ENCODE results near the gene AMH. TPM values are rescaled to one million over a fixed set of nuclear protein-coding genes. Genes with fewer than 3 reads are reported as not detected.
A peak's percentile ranks its signal among the peaks of the same experiment; 100 is the strongest.

Gene AMH
- total RNA-seq, 1 donor from 2014 or later, result 16.4 TPM

DNA sequence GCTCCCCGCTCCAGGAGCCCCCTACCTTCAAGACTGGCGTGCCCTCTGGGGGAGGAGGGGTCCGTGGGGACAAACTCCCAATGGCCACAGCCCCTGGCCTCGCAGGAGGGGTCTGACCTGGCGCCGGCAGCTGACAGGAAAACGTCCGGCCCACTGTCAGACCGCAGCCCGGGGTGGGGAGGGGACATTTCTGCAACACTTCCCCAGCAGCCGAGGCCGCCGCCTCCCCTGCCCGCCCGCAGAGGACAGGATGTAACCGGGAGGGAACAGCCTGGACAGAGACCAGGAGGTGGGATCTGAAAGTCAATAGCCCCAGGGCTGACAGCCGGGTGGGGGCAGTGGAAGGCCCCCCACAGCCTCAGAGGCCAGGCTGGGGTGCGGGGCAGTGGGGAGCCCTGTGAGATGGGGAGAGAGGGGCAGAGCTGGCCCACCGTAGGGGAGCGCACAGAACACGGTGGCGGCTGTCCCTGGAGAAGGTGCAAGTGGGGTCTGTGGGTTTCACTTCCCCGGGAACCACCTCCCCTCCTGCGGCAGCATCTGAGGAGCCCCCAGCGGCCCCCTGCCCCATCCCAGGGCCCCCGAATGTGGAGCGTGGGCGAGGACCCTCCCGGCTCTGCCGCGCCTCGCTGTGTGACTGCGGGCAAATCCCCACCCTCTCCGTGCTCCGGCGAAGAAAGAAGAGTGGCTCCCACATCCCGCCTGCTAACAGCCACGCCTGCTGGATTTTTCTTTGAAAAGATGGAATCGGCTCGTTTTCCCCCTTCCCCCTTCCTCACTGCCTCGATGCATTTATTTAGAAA is 33.1 kb downstream of the AMH start, which contains the start of gene PEAK3:
PEAK3 (minus strand) TSS at position 114 of the 800 bp plus-strand sequence. CDS start 1,244 bp downstream, outside the sequence.
- H3K36me3 Mint-ChIP-seq (ENCODE audit: unreplicated experiment), result no peaks in the 10 kb centered on the region
- TF ChIP-seq, protein P1, sequence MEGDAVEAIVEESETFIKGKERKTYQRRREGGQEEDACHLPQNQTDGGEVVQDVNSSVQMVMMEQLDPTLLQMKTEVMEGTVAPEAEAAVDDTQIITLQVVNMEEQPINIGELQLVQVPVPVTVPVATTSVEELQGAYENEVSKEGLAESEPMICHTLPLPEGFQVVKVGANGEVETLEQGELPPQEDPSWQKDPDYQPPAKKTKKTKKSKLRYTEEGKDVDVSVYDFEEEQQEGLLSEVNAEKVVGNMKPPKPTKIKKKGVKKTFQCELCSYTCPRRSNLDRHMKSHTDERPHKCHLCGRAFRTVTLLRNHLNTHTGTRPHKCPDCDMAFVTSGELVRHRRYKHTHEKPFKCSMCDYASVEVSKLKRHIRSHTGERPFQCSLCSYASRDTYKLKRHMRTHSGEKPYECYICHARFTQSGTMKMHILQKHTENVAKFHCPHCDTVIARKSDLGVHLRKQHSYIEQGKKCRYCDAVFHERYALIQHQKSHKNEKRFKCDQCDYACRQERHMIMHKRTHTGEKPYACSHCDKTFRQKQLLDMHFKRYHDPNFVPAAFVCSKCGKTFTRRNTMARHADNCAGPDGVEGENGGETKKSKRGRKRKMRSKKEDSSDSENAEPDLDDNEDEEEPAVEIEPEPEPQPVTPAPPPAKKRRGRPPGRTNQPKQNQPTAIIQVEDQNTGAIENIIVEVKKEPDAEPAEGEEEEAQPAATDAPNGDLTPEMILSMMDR (IDR thresholded peaks at IDR 0.05), result no peak
- peak within 1 kb of the TSS; percentile 67 for H3K4me3 Mint-ChIP-seq (ENCODE audit: unreplicated experiment)
- peak; percentile 90 for DNase-seq (ENCODE audit: extremely low spot score, unreplicated experiment)
- no peaks in the 10 kb centered on the region for H3K9me3 Mint-ChIP-seq (ENCODE audit: unreplicated experiment)
- H3K27me3 Mint-ChIP-seq (ENCODE audit: unreplicated experiment), result no peaks in the 10 kb centered on the region
- peaks cover 21% of the 10 kb centered on the region for H3K4me1 Mint-ChIP-seq (ENCODE audit: unreplicated experiment)
- peak within 1 kb of the TSS; percentile 83 for H3K27ac Mint-ChIP-seq (ENCODE audit: unreplicated experiment)

DNA sequence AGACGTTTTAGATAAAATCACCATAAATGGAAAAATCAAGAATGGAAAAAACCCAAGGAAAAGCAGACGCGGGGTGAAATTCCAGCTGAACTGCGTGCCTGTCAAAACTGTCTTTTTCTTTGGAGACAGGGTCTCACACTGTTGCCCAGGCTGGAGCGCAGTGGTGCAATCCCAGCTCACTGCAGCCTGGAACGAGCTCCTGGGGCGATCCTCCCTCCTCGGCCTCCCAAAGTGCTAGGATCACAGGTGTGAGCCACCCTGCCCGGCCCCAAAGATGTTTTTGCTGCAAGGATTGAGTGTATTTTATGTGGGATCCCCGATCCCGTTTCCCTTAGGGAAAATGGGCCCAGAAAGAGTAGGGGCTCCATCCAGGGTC is 33.7 kb downstream of the AMH start:
- Mint-ChIP-seq H3K4me3 (ENCODE audit: unreplicated experiment) (peak overlapping the region; percentile 34), H3K36me3 (ENCODE audit: unreplicated experiment) (no peaks in the 10 kb centered on the region), H3K27ac (ENCODE audit: unreplicated experiment) (peak overlapping the region; percentile 55), H3K9me3 (ENCODE audit: unreplicated experiment) (no peaks in the 10 kb centered on the region), H3K4me1 (ENCODE audit: unreplicated experiment) (peaks cover 21% of the 10 kb centered on the region), H3K27me3 (ENCODE audit: unreplicated experiment) (no peaks in the 10 kb centered on the region)
- DNase-seq (ENCODE audit: extremely low spot score, unreplicated experiment), result no peak
- TF ChIP-seq, protein P1 (IDR thresholded peaks at IDR 0.05), result no peak

DNA sequence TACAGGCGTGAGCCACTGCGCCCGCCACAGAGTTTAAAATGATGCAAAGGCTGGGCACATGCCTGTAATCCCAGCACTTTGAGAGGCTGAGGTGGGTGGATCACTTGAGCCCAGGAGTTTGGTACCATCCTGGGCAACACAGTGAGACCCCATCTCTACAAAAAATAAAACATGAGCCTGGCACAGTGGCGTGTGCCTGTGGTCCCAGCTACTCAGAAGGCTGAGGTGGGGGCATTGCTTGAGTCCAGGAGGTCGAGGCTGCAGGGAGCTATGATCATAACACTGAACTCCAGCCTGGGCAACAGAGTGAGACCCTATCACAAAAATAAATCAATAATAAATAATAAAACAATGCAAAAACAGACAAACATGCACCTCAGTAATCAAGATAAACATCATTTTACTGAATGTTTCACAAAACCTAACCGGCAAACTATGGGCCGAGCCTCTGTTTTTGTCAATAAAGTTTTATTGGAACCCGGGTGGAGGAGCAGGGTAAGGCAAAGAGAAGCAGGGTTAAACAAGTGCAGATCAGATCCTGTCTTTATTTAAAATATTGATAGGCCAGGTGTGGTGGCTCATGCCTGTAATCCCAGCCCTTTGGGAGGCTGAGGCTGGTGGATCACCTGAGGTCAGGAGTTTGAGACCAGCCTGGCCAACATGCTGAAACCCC is 34.8 kb downstream of the AMH start:
- peaks cover 22% of the 10 kb centered on the region for H3K4me1 Mint-ChIP-seq (ENCODE audit: unreplicated experiment)
- H3K27me3 Mint-ChIP-seq (ENCODE audit: unreplicated experiment), result no peaks in the 10 kb centered on the region
- TF ChIP-seq, protein P1 (IDR thresholded peaks at IDR 0.05), result no peak
- DNase-seq (ENCODE audit: extremely low spot score, unreplicated experiment), result no peak
- H3K27ac Mint-ChIP-seq (ENCODE audit: unreplicated experiment), result no peak overlapping the region
- no peaks in the 10 kb centered on the region for H3K36me3 Mint-ChIP-seq (ENCODE audit: unreplicated experiment)
- no peak overlapping the region for H3K4me3 Mint-ChIP-seq (ENCODE audit: unreplicated experiment)
- H3K9me3 Mint-ChIP-seq (ENCODE audit: unreplicated experiment), result no peaks in the 10 kb centered on the region

DNA sequence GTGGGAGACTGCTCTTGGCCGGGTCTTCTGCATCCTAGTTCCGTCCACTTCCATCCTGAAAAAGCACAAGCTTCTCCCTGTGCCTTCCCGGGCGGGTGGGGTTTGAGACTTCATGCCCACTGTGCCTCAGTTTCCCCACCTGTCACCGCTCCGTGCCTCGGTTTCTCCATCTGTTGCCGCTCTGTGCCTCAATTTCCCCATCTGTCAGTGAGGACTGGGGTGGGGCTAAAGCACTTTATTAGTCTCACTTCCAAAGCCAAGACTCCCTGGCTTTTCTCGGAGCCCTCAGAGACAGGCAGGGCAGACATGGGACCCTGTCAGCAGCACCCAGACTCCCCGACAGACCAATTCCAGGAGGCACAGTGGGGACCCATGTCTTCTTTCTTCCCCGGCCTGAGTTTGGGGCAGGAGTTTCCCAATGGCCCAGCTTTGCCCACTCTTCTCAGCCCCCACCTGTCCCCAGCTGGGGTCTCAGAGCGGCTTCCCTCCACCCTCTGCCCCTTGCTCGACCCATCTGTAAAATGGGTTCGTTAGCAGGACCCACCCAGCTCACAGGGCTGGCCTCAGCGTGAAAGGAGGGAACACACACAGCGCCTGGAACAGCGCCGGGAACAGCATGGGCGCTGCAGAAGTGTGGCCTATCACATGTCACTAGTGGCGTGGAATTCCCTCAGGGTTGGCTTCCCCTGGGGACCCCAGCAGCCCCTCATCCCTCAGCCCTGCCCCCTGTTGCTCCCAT is 37.4 kb downstream of the AMH start:
- H3K36me3 Mint-ChIP-seq (ENCODE audit: unreplicated experiment), result no peaks in the 10 kb centered on the region
- peaks cover 18% of the 10 kb centered on the region for H3K4me1 Mint-ChIP-seq (ENCODE audit: unreplicated experiment)
- H3K27me3 Mint-ChIP-seq (ENCODE audit: unreplicated experiment), result no peaks in the 10 kb centered on the region
- H3K27ac Mint-ChIP-seq (ENCODE audit: unreplicated experiment), result no peak overlapping the region
- H3K9me3 Mint-ChIP-seq (ENCODE audit: unreplicated experiment), result no peaks in the 10 kb centered on the region
- no peak for DNase-seq (ENCODE audit: extremely low spot score, unreplicated experiment)
- no peak overlapping the region for H3K4me3 Mint-ChIP-seq (ENCODE audit: unreplicated experiment)
- TF ChIP-seq, protein P1 (IDR thresholded peaks at IDR 0.05), result no peak

Data from osteocyte (in vitro differentiated cells).